H1 (cell line): ENCODE data around the gene PDZRN3.

Experiments used
- CHD2 ChIP-seq: IDR thresholded peaks from 2 replicates; pipeline ENCODE4 v1.6.1; 2012; ENCODE audit warnings: low read length, improper control_type of control experiment
- EP300 ChIP-seq, 2 experiments: IDR thresholded peaks; 1 replicate in 1 of 2; 2 replicates in 1 of 2; pipeline ENCODE4 v1.6.1; 2011 to 2012; ENCODE audit warnings: low read depth in 2 of 2, low read length in 2 of 2, mild to moderate bottlenecking in 2 of 2, borderline replicate concordance in 1 of 2, inconsistent platforms in 1 of 2, moderate library complexity in 1 of 2
- EZH2 ChIP-seq: fragments of 200-600 bp; sonication (generic); IDR thresholded peaks from 2 replicates; pipeline ENCODE4 v1.7.1; 2012; ENCODE audit warnings: low read depth, mild to moderate bottlenecking, moderate library complexity, low read length, inconsistent platforms; ENCODE audit not compliant: severe bottlenecking
- POLR2A ChIP-seq, 2 experiments: IDR thresholded peaks; 1 replicate in 1 of 2; 2 replicates in 1 of 2; pipeline ENCODE4 v1.6.1; 2011; ENCODE audit warnings: low read depth in 2 of 2, low read length in 2 of 2, mild to moderate bottlenecking in 2 of 2; ENCODE audit errors: control extremely low read depth in 1 of 2
- POLR2AphosphoS5 ChIP-seq: IDR thresholded peaks from 2 replicates; pipeline ENCODE4 v1.6.1; 2011; ENCODE audit warnings: low read depth, low read length
- RNF2 ChIP-seq: fragments of 200-900, 300-1000 bp; sonication (generic); IDR thresholded peaks from 2 replicates; pipeline ENCODE4 v1.7.1; 2016; ENCODE audit warnings: borderline replicate concordance, low read depth, mild to moderate bottlenecking, antibody characterized with exemption, low read length; ENCODE audit not compliant: poor library complexity, severe bottlenecking; ENCODE audit errors: missing control alignments
- YY1 ChIP-seq: IDR thresholded peaks from 2 replicates; pipeline ENCODE4 v1.6.1; 2011; ENCODE audit warnings: low read depth, mild to moderate bottlenecking, low read length
- TF ChIP-seq, protein P1 (sequence below), 3 experiments: IDR thresholded peaks; 1 replicate in 2 of 3; 2 replicates in 1 of 3; pipeline versions ENCODE4 v1.5.1 to v1.6.1; 2011; ENCODE audit warnings: low read length in 3 of 3, mild to moderate bottlenecking in 3 of 3, inconsistent platforms in 2 of 3, low read depth in 1 of 3, moderate library complexity in 1 of 3; ENCODE audit not compliant: insufficient read depth in 1 of 3; ENCODE audit errors: control extremely low read depth in 1 of 3

DNA sequence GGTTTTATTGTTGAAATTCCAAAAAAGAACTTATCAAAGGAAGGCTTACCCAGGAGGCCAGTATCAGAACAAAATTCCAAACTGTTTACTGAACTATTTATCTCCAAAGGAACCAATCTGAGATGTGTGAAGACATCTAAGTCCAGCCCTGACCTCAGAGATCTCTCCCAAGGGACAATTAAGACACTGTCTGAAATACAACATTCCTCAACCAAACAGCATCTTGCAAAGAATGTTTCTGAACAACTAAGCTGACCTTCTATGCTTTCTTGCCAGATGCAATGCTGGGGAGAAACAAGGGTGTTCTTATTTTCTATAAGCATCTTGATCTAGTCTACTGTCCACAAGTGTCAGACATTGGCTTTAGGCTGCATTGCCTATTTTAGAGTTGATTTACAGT, 13.6 kb downstream of the PDZRN3 start:
- TF ChIP-seq, protein P1, sequence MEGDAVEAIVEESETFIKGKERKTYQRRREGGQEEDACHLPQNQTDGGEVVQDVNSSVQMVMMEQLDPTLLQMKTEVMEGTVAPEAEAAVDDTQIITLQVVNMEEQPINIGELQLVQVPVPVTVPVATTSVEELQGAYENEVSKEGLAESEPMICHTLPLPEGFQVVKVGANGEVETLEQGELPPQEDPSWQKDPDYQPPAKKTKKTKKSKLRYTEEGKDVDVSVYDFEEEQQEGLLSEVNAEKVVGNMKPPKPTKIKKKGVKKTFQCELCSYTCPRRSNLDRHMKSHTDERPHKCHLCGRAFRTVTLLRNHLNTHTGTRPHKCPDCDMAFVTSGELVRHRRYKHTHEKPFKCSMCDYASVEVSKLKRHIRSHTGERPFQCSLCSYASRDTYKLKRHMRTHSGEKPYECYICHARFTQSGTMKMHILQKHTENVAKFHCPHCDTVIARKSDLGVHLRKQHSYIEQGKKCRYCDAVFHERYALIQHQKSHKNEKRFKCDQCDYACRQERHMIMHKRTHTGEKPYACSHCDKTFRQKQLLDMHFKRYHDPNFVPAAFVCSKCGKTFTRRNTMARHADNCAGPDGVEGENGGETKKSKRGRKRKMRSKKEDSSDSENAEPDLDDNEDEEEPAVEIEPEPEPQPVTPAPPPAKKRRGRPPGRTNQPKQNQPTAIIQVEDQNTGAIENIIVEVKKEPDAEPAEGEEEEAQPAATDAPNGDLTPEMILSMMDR (IDR thresholded peaks at IDR 0.05; ENCODE audit: control extremely low read depth in 1 of 3, insufficient read depth in 1 of 3, low read depth in 1 of 3, low read length in 3 of 3), result no peak
- TF ChIP-seq RNF2 (no peak), CHD2 (no peak), EZH2 (no peak), POLR2AphosphoS5 (no peak), YY1 (no peak), POLR2A (IDR thresholded peaks at IDR 0.05; ENCODE audit: control extremely low read depth in 1 of 2, low read depth in 2 of 2, low read length in 2 of 2) (no peak), EP300 (IDR thresholded peaks at IDR 0.05; ENCODE audit: borderline replicate concordance in 1 of 2, low read depth in 2 of 2, low read length in 2 of 2) (no peak)
